DOHH2 (cell line): Measurements from ENCODE around the gene CPS1.

Source experiments
- H3F3A ChIP-seq: fragments of 200-600 bp; sonication (generic), shearing (Covaris generic); 2 replicates; pipeline ENCODE4 v1.6.0; 2016; ENCODE audit warnings: antibody characterized with exemption, mild to moderate bottlenecking; ENCODE audit not compliant: control insufficient read depth, insufficient read depth
- H3K27ac ChIP-seq: fragments of 200-600 bp; sonication (generic); 2 replicates; pipeline ENCODE4 v1.5.1; 2014; ENCODE audit warnings: low read depth, mild to moderate bottlenecking, low read length, moderate library complexity
- H3K27me3 ChIP-seq: fragments of 200-600 bp; sonication (generic); 2 replicates; pipeline ENCODE4 v1.6.1; 2014; ENCODE audit warnings: mild to moderate bottlenecking, low read length, mixed read lengths; ENCODE audit not compliant: control insufficient read depth
- H3K36me3 ChIP-seq: fragments of 200-600 bp; sonication (generic); 2 replicates; pipeline ENCODE4 v1.6.1; 2014; ENCODE audit warnings: mild to moderate bottlenecking, low read length, moderate library complexity, mixed read lengths; ENCODE audit not compliant: control insufficient read depth
- H3K4me1 ChIP-seq: fragments of 200-600 bp; sonication (generic); 2 replicates; pipeline ENCODE4 v1.6.1; 2014; ENCODE audit warnings: mild to moderate bottlenecking, low read length, mixed read lengths; ENCODE audit not compliant: control insufficient read depth
- H3K4me2 ChIP-seq: fragments of 200-600 bp; sonication (generic); 2 replicates; pipeline ENCODE4 v1.6.0; 2014; ENCODE audit warnings: mild to moderate bottlenecking, low read length, moderate library complexity
- H3K4me3 ChIP-seq: fragments of 200-600 bp; sonication (generic); 2 replicates; pipeline ENCODE4 v1.5.1; 2014; ENCODE audit warnings: mild to moderate bottlenecking, low read length, mixed read lengths
- H3K79me2 ChIP-seq: fragments of 200-600 bp; sonication (generic); 2 replicates; pipeline ENCODE4 v1.6.1; 2014; ENCODE audit warnings: mild to moderate bottlenecking, low read length, mixed read lengths; ENCODE audit not compliant: control insufficient read depth
- H3K9me2 ChIP-seq: fragments of 200-600 bp; sonication (generic); replicated peaks from 2 replicates; pipeline ENCODE4 v1.6.1; 2014; ENCODE audit warnings: mild to moderate bottlenecking, low read length, mixed read lengths; ENCODE audit not compliant: control insufficient read depth
- H3K9me3 ChIP-seq: fragments of 200-600 bp; sonication (generic); 2 replicates; pipeline ENCODE4 v1.6.1; 2014; ENCODE audit warnings: antibody characterized with exemption, low read length, mixed read lengths; ENCODE audit not compliant: control insufficient read depth, insufficient read depth
- H4K20me1 ChIP-seq: fragments of 200-600 bp; sonication (generic); 2 replicates; pipeline ENCODE4 v1.6.0; 2014; ENCODE audit warnings: low read depth, mild to moderate bottlenecking, antibody characterized with exemption, low read length, moderate library complexity; ENCODE audit not compliant: control insufficient read depth, insufficient read depth
- EZH2phosphoT487 ChIP-seq: fragments of 200-600 bp; sonication (generic); IDR thresholded peaks from 2 replicates; pipeline ENCODE4 v1.6.1; 2017; ENCODE audit warnings: borderline replicate concordance, mild to moderate bottlenecking, antibody characterized with exemption, low read length, moderate library complexity, mixed read lengths
- TF ChIP-seq, protein P1 (sequence below): fragments of 200-600 bp; sonication (generic); IDR thresholded peaks from one replicate; pipeline ENCODE4 v1.5.1; 2014; ENCODE audit warnings: antibody characterized with exemption, mild to moderate bottlenecking, low read depth, low read length; ENCODE audit not compliant: poor library complexity, severe bottlenecking

Gene CPS1

GRCh38 chr2:210647151-210647550, 90.8 kb downstream of the CPS1 start:
- Histone ChIP-seq H3K4me1 (no peaks in the 10 kb centered on the region), H3K36me3 (no peaks in the 10 kb centered on the region), H3F3A (no peaks in the 10 kb centered on the region), H4K20me1 (no peaks in the 10 kb centered on the region), H3K27ac (no peak overlapping the region), H3K9me2 (no peaks in the 10 kb centered on the region), H3K4me2 (no peak overlapping the region), H3K9me3 (no peaks in the 10 kb centered on the region), H3K79me2 (no peaks in the 10 kb centered on the region), H3K27me3 (no peaks in the 10 kb centered on the region), H3K4me3 (no peak overlapping the region)
- TF ChIP-seq, protein P1, sequence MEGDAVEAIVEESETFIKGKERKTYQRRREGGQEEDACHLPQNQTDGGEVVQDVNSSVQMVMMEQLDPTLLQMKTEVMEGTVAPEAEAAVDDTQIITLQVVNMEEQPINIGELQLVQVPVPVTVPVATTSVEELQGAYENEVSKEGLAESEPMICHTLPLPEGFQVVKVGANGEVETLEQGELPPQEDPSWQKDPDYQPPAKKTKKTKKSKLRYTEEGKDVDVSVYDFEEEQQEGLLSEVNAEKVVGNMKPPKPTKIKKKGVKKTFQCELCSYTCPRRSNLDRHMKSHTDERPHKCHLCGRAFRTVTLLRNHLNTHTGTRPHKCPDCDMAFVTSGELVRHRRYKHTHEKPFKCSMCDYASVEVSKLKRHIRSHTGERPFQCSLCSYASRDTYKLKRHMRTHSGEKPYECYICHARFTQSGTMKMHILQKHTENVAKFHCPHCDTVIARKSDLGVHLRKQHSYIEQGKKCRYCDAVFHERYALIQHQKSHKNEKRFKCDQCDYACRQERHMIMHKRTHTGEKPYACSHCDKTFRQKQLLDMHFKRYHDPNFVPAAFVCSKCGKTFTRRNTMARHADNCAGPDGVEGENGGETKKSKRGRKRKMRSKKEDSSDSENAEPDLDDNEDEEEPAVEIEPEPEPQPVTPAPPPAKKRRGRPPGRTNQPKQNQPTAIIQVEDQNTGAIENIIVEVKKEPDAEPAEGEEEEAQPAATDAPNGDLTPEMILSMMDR = no peak
- TF ChIP-seq EZH2phosphoT487 = no peak

DNA sequence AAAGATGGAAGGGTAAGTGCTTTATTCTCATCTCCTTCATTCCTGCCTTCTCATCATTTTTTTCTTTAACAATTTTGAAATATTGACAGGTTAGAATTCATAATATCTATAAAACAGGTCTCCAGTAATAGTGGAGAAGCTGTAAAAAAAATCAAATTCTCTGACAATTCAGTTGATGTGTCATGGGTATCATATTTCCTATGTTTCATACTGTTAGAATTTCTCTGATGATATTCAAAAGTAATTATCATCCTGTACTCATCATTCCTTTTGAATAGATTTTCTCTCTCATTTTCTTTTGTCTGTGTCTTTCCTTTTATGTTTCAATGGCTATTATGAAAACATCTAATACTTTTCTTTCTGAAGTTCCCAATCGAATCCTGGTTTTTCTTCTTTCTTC, 97.7 kb downstream of the CPS1 start:
- Histone ChIP-seq H3K27ac (no peak overlapping the region), H3F3A (no peaks in the 10 kb centered on the region), H3K27me3 (no peaks in the 10 kb centered on the region), H3K4me3 (no peak overlapping the region), H3K4me2 (no peak overlapping the region), H3K36me3 (no peaks in the 10 kb centered on the region), H3K9me3 (no peaks in the 10 kb centered on the region), H4K20me1 (no peaks in the 10 kb centered on the region), H3K79me2 (no peaks in the 10 kb centered on the region), H3K4me1 (no peaks in the 10 kb centered on the region), H3K9me2 (no peaks in the 10 kb centered on the region)
- no peak for TF ChIP-seq EZH2phosphoT487
- TF ChIP-seq, protein P1 = no peak

GRCh38 chr2:210655229-210655975, 99.0 kb downstream of the CPS1 start:
- Histone ChIP-seq H3K4me2 (no peak overlapping the region), H3K9me2 (no peaks in the 10 kb centered on the region), H3K36me3 (no peaks in the 10 kb centered on the region), H3K27ac (no peak overlapping the region), H3K4me1 (no peaks in the 10 kb centered on the region), H4K20me1 (no peaks in the 10 kb centered on the region), H3K27me3 (no peaks in the 10 kb centered on the region), H3K4me3 (no peak overlapping the region), H3K79me2 (no peaks in the 10 kb centered on the region), H3K9me3 (no peaks in the 10 kb centered on the region), H3F3A (no peaks in the 10 kb centered on the region)
- TF ChIP-seq, protein P1 = no peak
- no peak for TF ChIP-seq EZH2phosphoT487
